HG03469 (cell line): Measurements from ENCODE around the gene CRELD2.
"Not testable (repeated sequence)": the region's sequence is repeated elsewhere in the genome, so short reads cannot be mapped to it uniquely, and the experiment has no call there.

ENCODE experiments used
- ATAC-seq: cut with Tn5 transposase; IDR thresholded peaks from one replicate; pipeline ENCODE4 v1.9.1; 2021; ENCODE audit warnings: mild to moderate bottlenecking, moderate library complexity, moderate number of reproducible peaks; ENCODE audit not compliant: unreplicated experiment

CRELD2 gene

DNA sequence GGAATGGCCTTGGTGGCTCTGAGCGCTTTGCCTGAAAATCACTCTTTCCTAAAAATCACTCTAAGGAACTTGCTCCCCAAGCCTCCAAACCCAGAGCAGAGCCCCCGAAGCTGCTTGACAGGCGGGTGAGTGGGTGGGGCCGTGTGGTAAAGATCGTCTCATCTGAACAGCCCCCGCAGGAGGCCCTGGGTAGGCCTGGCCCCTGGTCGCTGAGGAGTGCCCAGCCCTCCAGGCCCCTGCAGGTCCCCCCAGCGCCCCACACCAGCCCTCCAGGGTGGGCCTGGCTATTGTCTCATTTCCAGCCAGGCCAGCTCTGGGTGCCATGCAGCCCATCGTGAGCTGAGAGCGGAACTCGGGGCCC lies 25.0 kb downstream of the CRELD2 start:
- ATAC-seq, result no peak

DNA sequence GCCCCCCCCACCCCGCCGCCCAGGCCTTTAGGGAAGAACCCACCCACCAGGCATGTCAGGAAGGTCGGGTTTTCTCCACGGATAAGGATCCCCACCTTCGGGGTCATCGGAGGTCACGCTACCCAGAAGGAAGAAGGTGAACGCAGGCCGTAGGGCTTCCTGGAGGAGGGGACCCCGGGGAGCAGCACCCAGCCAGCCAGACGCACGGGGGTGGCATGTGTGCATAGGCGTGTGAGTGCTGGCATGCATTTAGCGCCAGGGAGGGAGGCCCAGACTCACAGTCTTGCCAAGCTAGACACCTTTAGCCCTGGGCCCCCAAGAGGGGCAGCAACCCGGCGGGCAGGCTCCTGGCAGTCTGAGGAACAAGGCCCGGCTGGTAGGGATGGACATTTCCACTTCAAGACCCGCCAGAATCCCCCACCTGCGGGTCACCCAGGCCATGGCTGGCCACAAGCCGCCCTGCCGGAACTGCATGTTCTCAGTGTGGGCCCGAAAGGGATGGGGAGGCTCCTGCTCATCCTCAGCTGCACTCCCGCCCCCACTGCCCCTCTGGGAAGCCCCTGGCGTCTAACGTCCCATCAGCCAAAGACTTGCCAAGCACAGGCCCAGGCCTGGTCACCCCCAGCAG lies 25.5 kb downstream of the CRELD2 start:
- no peak for ATAC-seq

DNA sequence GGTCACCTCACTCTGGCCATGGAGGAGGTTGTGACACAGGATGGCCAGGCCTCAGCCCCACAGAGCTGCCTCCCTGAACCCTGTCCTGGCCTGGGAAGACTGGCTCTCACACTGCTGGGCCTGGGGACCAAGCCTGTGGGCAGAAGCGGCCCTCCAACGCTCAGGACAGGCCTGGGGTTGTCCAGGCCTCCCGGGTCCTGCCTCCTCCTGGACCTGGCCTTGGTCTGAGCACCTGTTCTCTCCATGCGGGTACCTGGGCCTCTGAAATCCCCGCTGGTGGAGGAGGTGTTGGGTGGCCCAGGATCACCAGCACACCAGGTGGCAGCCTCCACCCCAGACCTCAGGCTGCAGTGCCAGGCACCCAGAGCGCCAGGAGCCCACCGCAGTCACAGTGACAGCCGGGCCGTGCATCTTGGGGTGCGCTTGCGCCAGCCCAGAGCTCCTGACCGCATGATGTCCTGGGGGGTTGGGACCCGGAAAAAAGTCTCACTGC lies 26.0 kb downstream of the CRELD2 start:
- no peak for ATAC-seq

DNA sequence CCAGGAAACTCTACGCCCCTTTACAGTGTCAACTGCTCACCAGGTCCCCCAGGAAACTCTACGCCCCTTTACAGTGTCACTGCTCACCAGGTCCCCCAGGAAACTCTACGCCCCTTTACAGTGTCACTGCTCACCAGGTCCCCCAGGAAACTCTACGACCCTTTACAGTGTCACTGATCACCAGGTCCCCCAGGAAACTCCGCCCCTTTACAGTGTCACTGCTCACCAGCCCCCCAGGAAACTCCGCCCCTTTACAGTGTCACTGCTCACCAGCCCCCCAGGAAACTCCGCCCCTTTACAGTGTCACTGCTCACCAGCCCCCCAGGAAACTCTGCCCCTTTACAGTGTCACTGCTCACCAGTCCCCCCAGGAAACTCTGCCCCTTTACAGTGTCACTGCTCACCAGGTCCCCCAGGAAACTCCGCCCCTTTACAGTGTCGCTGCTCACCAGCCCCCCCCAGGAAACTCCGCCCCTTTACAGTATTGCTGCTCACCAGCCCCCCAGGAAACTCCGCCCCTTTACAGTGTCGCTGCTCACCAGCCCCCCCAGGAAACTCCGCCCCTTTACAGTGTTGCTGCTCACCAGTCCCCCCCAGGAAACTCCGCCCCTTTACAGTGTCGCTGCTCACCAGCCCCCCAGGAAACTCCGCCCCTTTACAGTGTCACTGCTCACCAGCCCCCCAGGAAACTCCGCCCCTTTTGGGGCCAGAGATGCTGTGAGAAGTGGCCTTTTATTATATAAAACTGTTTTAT lies 26.8 kb downstream of the CRELD2 start:
- not testable (repeated sequence) for ATAC-seq

DNA sequence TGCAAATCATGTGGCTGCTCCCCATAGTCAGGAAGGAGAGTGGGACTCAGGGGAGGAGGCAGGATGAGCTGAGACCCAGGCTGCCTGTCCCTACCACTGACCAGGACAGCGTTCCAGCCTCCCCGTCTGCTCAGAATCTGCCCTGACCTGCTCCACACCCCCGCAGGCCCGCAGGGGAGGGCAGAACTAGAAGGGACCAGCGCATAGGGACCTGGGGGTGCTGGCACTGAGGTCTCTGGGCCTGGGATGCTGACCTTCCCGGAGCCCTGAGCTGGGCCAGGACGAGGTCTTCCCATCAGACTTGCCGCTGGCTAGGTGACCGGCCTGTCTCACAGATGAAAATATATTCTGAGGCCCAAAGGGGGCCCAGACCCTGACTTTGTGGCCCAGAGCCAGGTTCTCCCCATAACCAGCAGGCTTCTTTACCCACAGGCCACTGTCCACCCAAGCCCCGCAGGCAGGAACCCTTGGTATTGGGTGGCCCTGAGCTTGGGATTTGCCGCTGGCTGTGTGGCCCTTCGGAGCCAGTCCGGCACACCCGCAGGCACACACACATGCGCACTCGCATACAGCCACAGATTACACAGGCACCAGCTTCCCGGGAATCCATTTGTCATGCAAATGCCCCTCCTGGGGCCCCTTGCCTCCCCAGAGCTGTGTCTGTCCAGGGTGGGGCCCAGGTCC lies 28.3 kb downstream of the CRELD2 start:
- no peak for ATAC-seq

- no peak for ATAC-seq
Measured at GRCh38 chr22:49947296-49947622, 28.8 kb downstream of the CRELD2 start.

DNA sequence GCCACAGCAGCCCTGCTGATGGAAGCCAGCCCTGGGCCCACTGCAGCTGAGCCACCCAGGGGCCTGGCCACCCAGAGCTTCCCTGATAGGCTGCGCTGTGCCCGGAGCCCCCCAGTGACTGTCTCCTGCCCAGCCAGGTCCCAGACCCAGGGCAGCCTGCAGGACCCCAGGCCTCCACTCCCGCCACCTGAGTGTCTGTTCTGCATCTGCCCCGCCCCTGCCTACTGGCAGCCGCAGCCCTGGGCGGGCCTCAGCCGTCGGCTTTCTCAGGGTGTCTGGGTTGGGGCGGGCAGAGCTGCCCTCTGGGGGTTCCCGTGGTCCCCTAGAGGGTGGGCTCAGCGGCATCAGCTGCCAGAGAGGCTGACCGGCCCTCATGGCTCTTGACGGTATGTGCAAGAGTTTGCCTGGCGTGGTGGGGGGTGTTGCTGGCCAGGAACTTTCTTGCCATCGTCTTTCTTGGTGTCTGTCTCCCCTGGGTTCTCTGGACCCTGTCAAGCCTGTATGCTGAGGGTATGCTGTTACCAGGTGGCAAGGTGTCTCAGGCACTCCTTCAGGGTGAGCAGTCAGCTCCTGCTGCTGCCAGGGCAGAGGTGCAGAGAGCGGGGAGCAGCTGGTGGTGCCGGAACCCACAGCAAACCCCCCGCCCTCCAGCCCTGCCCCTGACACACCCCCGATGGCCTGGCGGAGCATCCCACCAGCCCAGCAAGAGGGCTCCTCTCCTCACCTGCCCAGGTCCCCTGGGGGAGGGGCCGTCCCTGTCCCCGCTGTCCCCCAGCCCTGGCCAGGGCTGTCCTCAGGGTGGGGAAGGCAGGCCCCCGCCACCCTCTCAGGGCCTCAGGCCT lies 29.9 kb downstream of the CRELD2 start:
- ATAC-seq, result no peak

- no peak for ATAC-seq
Measured at GRCh38 chr22:49948958-49949913, 30.8 kb downstream of the CRELD2 start.

DNA sequence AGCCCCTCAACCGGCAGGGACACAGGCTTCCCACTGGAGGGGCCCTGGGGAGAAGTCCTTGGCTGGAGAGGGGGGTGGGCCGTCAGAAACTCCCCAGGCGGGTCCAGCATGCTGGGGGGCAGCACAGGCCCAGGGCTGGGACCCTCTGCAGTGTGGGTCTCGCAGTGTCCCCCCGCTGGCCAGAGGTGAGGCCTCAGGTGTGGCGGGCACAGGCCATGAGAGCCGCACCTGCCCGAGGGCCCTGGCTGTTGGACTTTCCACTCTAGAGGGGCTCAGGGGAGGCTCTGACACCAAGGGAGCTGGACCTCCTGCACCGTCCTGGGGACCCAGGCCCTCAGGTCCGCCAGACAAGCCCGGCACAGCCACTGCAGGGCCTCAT lies 31.5 kb downstream of the CRELD2 start:
- ATAC-seq, result no peak

GRCh38 chr22:49950396-49950994 lies 32.1 kb downstream of the CRELD2 start:
- no peak for ATAC-seq

DNA sequence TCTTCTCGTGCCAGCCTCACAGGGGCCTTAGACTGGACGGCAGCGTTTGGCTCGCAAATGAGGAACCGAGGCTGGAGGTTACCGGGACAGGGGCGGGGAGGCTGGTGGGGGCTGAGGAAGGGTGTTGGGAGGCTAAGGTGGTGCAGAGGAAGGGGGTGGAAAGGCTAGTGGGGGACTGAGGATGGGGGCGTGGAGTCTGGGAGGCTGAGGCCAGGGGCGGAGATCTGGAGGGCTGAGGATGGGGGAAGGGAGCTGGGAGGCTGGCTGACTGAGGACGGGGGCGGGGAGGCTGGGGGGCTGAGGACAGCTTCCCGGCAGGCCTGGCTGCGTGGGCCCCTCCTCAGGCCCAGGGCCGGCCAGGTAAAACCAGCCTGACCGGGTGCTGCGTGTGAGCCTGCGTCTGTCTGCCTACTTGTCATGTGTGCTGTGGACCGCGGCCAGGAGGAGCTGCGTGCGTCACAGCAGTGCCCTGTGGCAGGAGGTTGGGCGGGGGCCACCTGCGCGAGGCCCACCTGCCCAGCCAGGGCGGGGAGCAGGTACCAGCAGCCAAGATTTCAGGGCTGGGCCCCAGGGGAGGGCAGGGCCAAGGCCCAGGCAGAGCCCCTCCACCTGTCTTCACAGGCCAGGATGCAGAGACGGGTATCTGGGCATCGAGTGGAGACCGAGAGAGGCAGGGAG lies 32.7 kb downstream of the CRELD2 start:
- no peak for ATAC-seq

DNA sequence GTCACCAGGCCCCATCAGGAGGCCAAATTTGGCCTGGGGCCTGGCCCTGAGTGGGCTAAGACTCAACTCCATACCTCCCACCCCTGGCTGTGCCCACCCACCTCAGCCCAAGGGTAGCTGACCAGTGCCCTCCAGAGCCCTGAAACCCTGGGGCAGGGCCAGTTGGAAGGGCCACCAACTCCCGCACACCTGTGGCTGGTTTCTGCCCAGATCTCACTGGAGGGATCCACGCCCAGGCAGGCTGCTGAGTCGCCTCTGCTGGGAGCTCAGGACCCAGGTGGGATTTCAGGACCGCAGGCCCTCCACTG lies 33.2 kb downstream of the CRELD2 start:
- ATAC-seq, result no peak

GRCh38 chr22:49951986-49952896 lies 33.8 kb downstream of the CRELD2 start:
- no peak for ATAC-seq

DNA sequence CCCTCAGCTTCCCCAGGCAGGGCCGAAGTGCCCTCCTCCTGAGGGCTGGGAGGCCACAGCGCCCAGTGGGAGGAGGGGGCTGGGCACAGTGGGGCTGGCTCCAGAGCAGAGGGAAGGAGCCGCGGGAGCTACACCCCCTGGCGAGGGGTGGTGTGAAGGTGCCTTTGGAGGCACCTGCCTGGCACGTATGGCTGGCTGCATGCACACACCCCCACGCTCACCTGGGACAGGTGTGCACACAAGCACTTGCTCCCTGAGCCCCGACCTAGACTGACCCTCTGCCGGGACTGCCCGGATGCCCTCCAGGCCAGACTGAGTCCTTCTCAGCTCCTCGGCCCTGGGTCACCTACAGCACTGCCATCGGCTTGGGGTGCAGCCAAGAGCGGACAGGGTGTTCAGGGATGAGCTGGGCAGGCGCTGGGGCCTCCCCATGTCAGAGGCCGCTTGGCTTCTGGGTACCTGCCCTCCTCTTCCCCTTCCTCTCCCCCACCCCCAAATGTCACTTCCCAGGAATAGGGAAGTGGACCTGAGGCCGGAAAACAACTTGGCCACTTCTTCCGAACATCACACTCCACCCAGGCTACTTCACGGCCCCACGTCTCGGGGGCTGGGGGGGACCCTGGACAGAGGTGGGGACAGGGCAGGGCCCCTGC lies 34.7 kb downstream of the CRELD2 start:
- ATAC-seq, result no peak

- no peak for ATAC-seq
Measured at GRCh38 chr22:49953680-49954344, 35.4 kb downstream of the CRELD2 start.

GRCh38 chr22:49954354-49954753 lies 35.9 kb downstream of the CRELD2 start:
- ATAC-seq, result no peak

DNA sequence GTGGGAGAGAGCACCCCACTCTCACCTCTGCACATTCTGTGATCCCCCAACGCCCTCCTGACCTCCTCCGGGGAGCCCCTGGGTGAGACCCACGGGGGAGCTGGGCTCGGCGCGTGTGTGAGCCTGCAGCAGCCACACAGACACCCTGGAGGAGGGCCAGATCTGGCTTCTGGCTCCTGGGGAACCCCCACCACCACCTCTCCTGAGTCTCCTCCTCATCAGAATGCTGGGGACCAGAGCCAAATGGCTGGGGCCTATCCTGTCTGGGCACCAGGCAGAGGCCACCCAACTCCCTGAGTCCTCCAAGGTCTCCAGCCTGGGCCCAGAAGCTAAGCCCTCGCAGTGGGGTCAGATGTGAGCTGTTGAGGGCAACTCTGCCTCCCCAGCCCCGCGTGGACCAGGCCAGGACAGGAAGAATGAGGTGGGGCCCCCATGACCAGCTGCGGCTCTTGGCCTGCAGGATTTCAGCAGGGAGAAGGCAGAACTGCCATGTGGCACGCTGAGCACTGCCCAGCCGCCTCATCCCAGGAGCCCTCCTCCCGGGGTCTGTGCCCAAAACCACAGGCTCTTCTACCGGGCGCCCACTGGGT lies 36.7 kb downstream of the CRELD2 start:
- ATAC-seq, result no peak
